HG02571 (cell line): Measurements from ENCODE around the gene RFX3.
"Not testable (repeated sequence)": the region's sequence is repeated elsewhere in the genome, so short reads cannot be mapped to it uniquely, and the experiment has no call there.

ENCODE experiments used
- ATAC-seq: cut with Tn5 transposase; IDR thresholded peaks from one replicate; pipeline ENCODE4 v1.9.1; 2021; ENCODE audit warnings: mild to moderate bottlenecking, moderate library complexity; ENCODE audit not compliant: unreplicated experiment

The RFX3 gene

DNA sequence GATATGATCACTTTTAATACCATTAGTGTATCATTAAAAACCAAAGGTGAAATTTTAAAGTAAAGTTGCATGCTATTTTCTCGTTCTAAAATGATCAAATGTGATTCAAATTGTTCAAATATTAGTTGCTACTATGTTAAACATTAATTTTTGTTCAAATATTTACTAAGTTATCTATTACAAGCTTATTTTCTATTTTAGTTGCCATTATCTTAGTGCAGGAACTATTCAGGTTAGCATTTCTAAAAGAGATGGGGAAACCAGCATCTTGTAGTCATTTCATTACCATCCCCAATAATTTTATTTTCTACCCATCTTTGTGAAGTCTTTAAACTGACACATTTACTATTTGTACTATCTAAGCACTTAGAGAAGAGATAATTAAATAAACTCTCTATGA, 166.0 kb downstream of the RFX3 start:
- no peak for ATAC-seq

DNA sequence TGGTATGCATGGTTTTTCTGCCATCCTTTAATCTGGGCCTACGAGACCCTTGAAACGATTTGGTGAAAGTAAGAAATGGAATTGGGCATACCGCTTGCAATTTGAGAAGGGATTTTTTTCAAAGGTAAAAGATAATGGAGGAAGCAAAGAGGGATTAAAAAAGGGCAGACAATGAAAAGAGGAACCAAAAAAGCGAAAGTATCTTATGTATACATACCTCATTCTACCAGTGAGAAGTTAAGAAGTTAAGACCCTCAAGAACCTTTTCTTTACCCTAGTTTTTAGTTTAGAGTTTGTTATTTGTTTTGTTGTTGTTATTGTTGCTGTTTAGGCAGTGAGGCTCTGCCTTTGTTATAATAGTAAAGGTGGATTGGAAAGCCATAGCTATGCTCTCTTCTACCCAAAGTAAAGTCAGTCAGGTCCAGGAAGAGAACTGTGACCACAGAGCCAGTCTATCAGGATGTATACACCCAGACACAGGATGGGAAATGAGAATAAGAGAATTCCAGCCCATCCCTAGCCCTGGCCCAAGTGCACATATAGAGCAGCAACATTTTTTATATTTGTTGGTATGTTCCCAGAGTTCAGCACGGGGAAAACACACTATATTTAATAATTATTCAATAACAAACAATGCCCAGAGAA, 166.6 kb downstream of the RFX3 start:
- ATAC-seq: no peak

DNA sequence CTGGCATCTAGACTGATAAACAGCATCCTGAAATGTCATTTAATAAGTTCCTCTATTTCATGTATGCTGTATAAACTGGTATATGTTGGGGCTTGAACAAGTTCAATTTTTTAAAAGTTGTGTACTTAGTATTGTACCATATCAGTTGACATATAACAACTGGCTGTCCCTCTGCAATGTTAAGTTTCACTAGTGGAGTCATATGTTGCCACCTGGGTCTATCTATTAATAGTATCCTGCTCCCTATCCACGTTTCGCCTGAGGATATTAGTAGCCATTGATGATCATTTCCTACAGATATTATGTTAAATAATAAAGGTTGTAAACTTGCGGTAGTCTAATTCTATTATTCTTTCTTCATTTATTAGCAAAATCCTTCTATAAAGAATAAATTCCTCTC, 177.6 kb downstream of the RFX3 start:
- no peak for ATAC-seq

DNA sequence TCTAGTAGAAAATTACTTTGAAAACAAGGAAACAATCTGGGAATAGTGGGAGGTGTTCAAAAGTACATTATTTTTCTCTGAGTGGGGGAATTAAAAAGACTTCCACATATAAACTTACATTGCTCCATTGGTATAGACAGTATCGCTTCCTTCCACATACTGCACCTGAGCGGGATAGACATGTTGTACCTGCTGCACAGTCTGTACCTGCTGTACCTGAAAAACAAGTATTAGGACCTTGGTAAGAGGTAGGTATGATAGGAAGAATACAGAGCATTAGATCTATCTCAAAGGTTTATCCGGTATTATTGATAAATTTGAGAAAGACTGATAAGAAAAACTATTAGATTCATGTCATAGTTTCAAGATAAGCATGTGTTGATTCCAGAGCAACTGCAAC, 179.3 kb downstream of the RFX3 start:
- ATAC-seq: no peak

DNA sequence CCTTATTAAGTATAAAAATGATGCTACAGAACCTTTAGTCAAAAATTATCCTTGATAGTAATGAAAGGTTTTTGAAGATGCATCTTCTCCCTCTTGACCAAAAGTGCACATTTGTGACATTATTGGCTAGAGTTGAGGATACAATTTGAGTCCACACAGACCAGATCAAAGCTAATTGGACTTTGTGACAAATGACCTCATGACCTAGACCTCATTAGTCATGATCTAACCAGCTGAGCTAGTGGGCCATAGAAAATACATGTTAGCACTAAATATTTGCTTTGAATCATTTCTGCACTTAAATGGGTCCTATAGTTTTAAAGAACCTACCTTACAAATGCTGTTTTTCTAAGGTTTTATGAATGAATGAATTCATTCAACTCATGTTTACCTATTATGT, 182.1 kb downstream of the RFX3 start:
- no peak for ATAC-seq

DNA sequence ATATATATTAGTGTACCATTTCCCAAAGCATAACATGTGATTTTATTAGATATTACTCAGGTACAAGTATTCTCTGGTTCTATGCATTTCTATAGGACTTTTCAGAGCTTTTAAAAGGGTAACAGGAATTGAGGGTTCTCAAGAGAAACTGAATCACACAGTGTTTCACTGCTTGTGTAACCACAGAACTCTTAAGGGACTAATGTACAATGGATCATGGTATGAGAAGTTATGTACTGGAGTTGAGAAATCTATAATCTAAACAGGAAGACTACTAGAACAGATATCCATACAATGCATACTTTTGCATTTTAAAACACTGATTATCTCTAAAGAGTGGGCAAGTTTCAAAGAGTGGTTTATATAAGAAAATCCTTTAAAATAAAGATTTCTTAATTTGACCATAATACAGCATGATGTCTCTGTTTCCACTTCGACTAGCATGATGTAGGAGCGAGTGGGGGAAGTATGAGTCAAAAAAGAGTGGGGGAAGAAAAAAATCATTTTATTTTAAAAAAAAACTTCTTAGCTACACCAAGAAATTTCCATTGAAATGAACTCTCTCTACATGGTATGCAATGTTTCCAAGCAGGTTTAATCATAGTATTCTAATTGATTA, 183.5 kb downstream of the RFX3 start:
- no peak for ATAC-seq

DNA sequence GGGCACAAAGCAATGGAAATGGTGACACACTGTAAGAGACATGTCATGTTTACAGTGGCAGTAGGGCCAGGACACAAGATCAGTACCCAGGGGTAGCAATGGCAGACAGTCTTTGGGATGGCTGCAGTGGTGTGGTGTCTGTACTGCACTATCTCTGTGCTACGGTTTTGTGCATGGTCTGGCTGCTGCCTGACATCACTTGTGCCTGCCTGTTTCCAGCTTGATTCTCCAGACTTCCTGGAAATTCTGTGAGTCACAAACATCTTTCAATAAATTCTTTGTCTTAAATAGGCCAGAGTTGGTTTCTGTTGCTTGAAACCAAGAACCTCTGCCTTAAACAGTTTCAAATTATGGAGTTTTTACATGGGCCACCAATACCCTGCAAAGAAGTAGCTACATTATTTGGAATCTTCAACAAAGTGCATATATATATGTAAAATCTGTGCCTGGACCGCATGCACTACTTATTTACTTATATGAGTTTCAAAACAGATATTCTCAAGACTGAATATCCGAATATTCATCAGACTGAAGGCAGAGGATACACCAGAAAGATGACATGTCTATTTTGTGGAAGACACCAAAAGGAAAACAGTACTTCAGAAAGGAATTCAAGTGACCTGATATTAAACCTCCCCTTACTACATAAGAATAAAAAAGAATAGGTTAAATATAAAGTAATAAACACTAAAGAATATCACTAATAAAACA, 188.1 kb downstream of the RFX3 start:
- ATAC-seq: no peak

DNA sequence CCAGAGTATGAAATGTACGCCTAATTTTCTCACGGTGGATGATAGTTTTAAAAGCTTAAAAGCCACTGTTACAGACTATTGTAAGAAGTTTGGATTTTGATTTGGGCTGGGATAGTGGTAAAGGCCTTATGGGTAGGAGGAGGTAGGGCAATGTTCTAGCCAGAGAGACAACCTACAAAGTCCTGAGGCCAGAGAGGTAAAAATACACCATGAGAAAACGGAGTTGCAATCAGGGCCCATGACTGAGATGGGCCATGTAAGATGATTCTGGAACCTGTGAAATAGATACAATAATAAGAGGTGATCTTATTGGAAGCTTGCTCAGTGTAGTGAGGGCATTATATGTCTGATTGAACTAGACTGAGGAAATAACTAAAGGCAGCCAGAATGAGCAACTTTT, 188.8 kb downstream of the RFX3 start:
- ATAC-seq: no peak

DNA sequence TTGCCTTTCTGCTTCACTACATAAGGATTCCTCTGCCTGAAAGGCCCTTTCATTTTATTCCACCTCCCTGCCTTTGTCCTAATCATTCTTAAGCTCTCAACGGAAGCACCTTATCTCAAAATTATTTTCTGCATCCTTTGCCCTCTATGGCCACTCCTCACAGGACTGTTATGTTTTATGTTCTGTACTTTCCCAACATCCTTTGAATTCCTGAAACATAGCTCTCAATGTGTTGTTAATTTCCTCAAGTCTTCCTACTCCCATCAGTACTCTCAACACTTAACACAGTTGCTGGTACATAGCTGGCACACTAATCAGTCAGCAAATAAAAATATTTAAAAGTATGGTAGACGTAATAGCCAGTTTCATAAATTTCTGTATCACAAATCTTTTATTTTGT, 193.0 kb downstream of the RFX3 start:
- no peak for ATAC-seq

DNA sequence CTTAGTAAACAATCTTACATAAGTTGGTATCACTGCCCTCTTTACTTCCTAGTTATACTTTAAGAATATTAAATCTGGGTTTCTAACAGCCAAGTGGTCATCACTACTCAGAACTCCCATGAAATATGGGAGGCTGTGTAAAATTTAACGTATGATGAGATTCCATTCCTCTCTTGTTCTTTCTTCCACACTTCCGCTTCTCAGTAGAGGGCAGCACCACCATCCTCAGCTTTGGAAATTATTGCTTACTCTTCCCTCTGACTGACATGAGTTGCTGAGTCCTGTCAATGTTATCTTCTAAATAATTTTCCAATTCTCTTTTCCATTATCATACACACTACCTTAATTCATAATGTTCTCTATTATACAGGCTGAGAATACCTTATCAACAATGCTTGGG, 194.0 kb downstream of the RFX3 start:
- no peak for ATAC-seq

DNA sequence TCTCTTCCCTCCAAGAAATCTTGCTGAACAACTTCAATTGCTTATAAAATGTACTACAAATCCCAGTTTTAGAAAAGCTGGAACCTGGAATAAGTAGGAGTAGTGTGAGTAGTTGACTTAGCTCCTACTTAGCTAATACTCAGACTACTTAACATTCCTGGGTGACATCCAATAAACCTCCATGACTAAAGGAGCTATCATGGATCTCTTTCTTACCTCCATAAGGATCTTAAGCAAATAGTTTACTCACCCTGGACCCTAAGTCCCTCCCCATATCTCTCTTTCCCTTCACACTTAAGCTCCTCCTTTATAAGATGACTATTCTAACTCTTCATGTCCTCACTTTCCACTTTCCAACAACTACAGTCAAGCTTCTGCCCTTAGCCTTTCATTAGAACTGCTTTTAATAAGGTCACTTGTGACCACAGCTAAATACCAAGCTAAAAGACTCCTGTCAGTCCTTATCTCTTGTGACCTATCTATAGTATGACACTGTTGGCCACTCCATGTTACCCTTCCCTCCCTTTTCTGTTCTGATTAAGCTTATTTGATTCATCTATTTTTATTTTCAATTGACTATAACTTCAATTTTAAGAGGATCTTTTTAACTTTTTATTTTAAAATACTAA, 194.9 kb downstream of the RFX3 start:
- no peak for ATAC-seq

DNA sequence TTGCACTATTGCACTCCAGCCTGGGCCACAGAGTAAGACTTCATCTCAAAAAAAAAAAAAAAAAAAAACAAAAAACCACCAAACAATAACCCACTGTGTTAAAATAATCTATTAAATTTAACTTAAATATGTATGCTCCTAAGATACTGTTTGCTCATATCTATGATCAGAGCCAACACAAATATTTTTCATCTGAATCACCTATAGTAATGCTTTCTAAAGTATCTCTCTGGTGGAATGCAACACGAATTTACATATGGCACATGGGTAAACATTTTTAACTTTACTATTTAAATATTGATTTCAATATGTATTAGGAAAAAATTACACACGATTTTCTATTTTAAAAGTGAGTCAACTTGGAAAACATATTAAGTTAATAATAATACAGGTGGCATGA, 196.4 kb downstream of the RFX3 start:
- ATAC-seq: no peak

DNA sequence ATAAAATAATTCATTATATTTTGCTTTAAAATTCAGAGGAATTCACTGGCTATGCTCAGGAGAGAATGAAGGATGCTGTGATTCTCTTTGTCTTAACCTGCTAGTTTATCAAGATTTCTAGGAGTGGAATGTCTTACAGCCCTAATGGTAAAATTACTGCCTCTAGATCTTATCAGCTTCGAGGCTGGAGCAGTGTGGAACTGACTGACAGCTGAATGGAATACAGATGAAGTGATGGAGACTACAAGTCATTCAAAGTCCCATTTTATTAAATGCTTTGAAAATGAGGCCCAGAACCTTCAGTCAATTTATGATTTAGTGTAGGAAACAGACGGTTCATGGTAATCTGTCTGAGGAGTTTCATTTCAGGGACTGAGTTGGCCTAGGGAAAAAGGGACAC, 202.1 kb downstream of the RFX3 start:
- no peak for ATAC-seq

DNA sequence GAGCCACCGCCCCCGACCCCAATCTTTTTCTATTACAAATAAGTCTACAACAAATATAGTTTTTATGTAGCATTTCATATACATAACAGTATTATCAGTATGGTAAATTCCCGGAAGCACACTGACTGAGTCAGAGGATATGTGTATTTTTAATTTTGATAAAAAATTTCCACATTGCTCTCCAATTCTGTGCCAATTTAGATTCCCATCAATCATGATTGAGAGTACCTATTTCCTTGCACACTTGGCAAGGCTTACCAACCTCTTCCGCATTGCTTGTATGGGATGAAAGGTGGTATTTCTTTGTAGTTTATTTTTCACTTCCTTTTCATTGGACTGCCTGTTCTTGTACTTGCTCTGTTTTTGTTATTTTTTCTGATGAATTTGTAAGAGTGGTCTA, 204.6 kb downstream of the RFX3 start:
- ATAC-seq: no peak

DNA sequence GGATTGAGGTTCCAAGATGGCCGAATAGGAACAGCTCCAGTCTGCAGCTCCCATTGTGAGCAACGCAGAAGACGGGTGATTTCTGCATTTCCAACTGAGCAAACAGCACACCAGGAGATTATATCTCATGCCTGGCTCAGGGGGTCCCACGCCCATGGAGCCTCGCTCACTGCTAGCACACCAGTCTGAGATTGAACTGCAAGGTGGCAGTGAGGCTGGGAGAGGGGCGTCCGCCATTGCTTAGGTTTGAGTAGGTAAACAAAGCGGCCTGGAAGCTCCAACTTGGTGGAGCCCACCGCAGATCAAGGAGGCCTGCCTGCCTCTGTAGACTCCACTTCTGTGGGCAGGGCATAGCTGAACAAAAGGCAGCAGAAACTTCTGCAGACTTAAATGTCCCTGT, 213.2 kb downstream of the RFX3 start:
- not testable (repeated sequence) for ATAC-seq

DNA sequence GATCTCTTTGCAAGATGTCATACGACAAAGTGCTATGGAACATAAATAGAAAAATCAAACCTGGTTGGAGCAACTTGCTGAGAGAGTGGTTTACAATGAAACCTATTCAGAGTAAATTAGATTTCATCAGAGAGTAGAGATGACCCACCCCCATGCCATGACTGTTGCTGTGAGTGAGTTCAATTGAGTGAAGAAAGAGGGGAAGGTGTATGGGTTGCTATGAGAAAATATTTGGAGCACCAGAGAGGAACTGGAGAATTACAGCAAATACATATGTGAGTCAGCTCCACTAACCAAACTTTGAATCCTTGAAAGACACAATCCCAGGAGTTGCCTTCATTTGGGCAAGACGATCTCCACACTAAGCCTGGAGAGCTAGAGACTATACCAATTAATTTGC, 217.2 kb downstream of the RFX3 start:
- ATAC-seq: no peak

DNA sequence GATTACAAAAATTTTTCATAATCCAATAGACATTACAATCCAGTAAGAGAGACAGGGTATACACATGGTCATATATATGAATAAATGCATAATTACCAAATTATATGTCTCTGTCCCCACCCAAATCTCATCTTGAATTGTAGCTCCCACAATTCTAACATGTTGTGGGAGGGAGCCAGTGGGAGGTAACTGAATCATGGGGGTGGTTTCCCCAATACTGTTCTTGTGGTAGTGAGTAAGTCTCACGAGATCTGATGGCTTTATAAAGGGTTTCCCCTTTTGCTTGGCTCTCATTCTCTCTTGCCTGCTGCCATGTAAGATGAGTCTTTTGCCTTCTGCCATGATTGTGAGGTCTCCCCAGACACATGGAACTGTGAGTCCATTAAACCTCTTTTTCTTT, 221.4 kb downstream of the RFX3 start:
- not testable (repeated sequence) for ATAC-seq

DNA sequence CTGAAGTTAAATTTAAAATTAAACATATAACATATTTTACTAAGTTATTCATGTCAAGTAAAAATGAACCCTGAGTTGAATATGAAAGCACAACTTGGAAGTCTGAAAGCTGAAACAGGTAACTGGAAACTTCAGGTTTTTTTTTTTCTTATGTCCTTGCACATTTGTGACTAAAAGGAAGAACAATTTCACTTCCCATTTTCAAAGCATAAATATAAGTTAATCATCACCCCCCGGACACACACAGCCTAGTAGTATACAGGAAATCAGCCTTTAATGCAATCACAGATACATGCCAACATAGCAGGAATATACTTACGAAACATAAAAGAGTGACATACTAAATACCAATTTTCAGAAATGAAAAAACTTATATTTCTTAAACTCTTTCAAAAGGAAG, 225.9 kb downstream of the RFX3 start:
- ATAC-seq: peak; percentile 87

DNA sequence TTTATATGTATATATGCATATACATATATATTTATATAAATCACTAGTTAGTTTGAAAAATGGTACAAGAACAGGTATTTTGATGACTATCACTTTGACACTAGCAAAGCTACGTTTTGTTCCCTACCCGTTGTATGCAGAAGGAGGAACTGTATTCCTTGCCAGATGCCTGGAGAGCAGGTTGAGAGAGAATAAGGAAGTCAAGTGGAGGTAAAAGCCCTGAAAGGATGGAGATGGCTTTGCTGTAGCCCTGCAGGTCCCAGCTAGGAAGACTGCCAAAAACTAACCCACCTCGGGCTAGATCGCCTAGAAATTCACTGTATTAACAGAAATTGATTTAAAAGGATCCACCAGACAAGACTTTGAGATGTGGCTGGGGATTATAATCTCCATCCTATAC, 229.3 kb downstream of the RFX3 start:
- no peak for ATAC-seq

DNA sequence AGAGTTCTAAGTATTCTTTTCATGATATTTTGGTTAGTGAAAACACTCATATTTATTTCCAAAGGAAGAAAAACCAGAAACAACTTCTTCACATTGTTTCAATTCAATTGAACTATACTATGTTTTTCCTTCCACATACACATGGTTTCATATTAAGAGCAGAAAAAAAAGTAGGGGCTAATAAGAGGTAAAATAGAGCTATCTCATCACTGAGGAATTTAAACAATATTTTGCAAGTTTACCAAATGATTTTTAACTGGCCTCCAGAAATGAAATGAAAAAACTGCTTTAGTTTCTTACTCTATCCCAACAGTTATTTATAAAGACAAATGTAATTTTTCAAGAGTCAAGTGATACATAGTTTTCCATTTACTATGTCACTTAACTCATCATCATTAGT, 233.5 kb downstream of the RFX3 start:
- ATAC-seq: no peak

DNA sequence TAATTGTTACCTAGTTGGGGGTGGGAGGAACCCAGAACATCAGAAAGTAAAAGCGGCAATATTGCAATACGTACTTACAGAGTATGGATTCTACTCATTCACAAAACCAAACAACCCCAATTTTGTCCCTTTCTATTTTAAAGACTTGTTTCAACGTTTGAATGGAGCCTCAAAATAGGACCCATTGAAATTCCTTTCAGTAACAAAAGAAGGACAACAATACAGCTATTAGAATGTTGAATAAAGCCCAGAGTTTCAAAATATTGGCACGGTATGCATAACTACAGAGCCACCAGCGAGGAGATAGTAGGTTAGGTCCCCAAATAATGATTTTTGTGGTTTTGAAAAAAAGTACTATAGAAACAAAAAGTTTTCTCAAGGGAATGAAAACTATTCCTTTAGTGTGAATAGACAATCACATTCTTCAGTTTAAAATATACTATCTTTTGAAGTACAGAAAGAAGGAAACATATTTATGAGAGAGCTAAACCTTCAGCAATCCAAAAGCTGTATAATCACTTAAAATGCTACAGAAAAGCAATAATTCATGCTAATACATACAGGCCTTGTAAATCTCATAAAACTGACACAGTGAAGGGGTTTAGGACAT, 235.5 kb downstream of the RFX3 start:
- ATAC-seq: no peak

DNA sequence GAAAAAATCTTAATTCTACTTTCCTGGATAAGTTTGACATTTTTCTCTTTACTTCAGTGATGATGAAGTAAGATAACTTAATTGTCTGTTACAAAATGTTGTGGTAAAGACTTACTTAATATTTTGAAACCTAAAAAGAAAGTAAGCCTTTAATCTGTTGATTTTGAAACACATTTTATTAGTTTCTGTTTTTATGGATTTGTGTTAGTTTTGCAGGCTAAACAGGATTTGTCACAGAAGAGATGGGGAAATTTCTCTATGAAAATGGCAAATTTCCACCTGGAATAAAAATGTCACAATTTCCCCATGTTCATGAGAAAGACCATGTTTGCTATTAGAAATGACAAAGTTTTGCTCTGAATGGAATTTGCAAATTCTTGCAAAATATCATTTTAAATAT, 237.1 kb downstream of the RFX3 start:
- no peak for ATAC-seq
